ENCODE data around the gene MORC4. TPM values are rescaled to one million over a fixed set of nuclear protein-coding genes. Genes with fewer than 3 reads are reported as not detected.

Gene MORC4
- 1 to 10 TPM; 7.3 to 8.4 TPM for total RNA-seq

- peak within 1 kb of the TSS; percentile 78 for H3K4me3 Mint-ChIP-seq
- H3K27me3 Mint-ChIP-seq: no peaks in the 10 kb centered on the region
- H3K9me3 Mint-ChIP-seq (ENCODE audit: low read depth): no peaks in the 10 kb centered on the region
- H3K27ac Mint-ChIP-seq: no peak within 1 kb of the TSS
- H3K4me1 Mint-ChIP-seq: peaks cover 9% of the 10 kb centered on the region
- peak; percentile 92 for ATAC-seq
- peak; percentile 72 for DNase-seq
- H3K36me3 Mint-ChIP-seq: peaks cover 3% of the 10 kb centered on the region
- CTCF ChIA-PET: interaction anchor here (0.5 to 1.0 kb wide), 2 partner anchors 16 to 325 kb away, joined by 3 to 4 read pairs; no protein-coding TSS in a partner anchor
Observed at GRCh38 chrX:107000013-107000515, at the start of gene MORC4. TSS of gene MORC4 (minus strand) at chrX:107000212. CDS start at chrX:106999969, 243 bp downstream.

- Mint-ChIP-seq H3K27ac (no peak overlapping the region), H3K9me3 (ENCODE audit: low read depth) (no peaks in the 10 kb centered on the region), H3K27me3 (peaks cover 7% of the 10 kb centered on the region), H3K4me3 (no peak overlapping the region), H3K36me3 (no peaks in the 10 kb centered on the region), H3K4me1 (no peaks in the 10 kb centered on the region)
- DNase-seq (no peak), ATAC-seq (no peak)
- CTCF ChIA-PET: no interaction called here
Observed at GRCh38 chrX:107047622-107048021, 47.6 kb upstream of the MORC4 start.

GRCh38 chrX:107029752-107030151, 29.7 kb upstream of the MORC4 start:
- Mint-ChIP-seq H3K27me3 (peaks cover 3% of the 10 kb centered on the region), H3K27ac (no peak overlapping the region), H3K9me3 (ENCODE audit: low read depth) (no peaks in the 10 kb centered on the region), H3K4me1 (no peaks in the 10 kb centered on the region), H3K4me3 (no peak overlapping the region), H3K36me3 (no peaks in the 10 kb centered on the region)
- no peak for DNase-seq
- CTCF ChIA-PET: no interaction called here
- no peak for ATAC-seq

GRCh38 chrX:107025545-107025944, 25.5 kb upstream of the MORC4 start:
- DNase-seq (no peak), ATAC-seq (no peak)
- H3K36me3 Mint-ChIP-seq: no peaks in the 10 kb centered on the region
- H3K4me1 Mint-ChIP-seq: no peaks in the 10 kb centered on the region
- no peaks in the 10 kb centered on the region for H3K9me3 Mint-ChIP-seq (ENCODE audit: low read depth)
- CTCF ChIA-PET: no interaction called here
- peaks cover 3% of the 10 kb centered on the region for H3K27me3 Mint-ChIP-seq
- H3K27ac Mint-ChIP-seq: no peak overlapping the region
- H3K4me3 Mint-ChIP-seq: no peak overlapping the region

- Mint-ChIP-seq H3K27ac (no peak overlapping the region), H3K4me3 (no peak overlapping the region), H3K9me3 (ENCODE audit: low read depth) (no peaks in the 10 kb centered on the region), H3K36me3 (no peaks in the 10 kb centered on the region), H3K4me1 (no peaks in the 10 kb centered on the region), H3K27me3 (no peaks in the 10 kb centered on the region)
- DNase-seq: no peak
- ATAC-seq: no peak
- CTCF ChIA-PET: no interaction called here
Observed at GRCh38 chrX:107014936-107015335, 14.9 kb upstream of the MORC4 start.

- ATAC-seq (no peak), DNase-seq (no peak)
- no peak overlapping the region for H3K27ac Mint-ChIP-seq
- H3K27me3 Mint-ChIP-seq: no peaks in the 10 kb centered on the region
- CTCF ChIA-PET: no interaction called here
- no peaks in the 10 kb centered on the region for H3K9me3 Mint-ChIP-seq (ENCODE audit: low read depth)
- no peaks in the 10 kb centered on the region for H3K36me3 Mint-ChIP-seq
- H3K4me3 Mint-ChIP-seq: no peak overlapping the region
- no peaks in the 10 kb centered on the region for H3K4me1 Mint-ChIP-seq
Observed at GRCh38 chrX:107008034-107008433, 8.0 kb upstream of the MORC4 start.

- Mint-ChIP-seq H3K4me1 (peaks cover 9% of the 10 kb centered on the region), H3K9me3 (ENCODE audit: low read depth) (no peaks in the 10 kb centered on the region), H3K4me3 (peak overlapping the region; percentile 78), H3K36me3 (peaks cover 3% of the 10 kb centered on the region), H3K27ac (no peak overlapping the region), H3K27me3 (no peaks in the 10 kb centered on the region)
- CTCF ChIA-PET: interaction anchor here (0.5 to 1.0 kb wide), 3 partner anchors 17 to 826 kb away, joined by 3 to 4 read pairs (median 3); partner anchors contain the start of gene MID2
- peak; percentile 55 for ATAC-seq
- DNase-seq: peak; percentile 63
Observed at GRCh38 chrX:106999002-106999975, 723 bp downstream of the MORC4 start.

GRCh38 chrX:106997611-106998010, 2.4 kb downstream of the MORC4 start:
- ATAC-seq (no peak), DNase-seq (no peak)
- H3K4me3 Mint-ChIP-seq: no peak overlapping the region

GRCh38 chrX:106995678-106996077, 4.3 kb downstream of the MORC4 start:
- peaks cover 6% of the 10 kb centered on the region for H3K36me3 Mint-ChIP-seq
- CTCF ChIA-PET: interaction anchor here (0.6 kb wide), 1 partner anchor 210 kb away, joined by 3 read pairs; no protein-coding TSS in a partner anchor
- H3K27ac Mint-ChIP-seq: no peak overlapping the region
- no peak overlapping the region for H3K4me3 Mint-ChIP-seq
- DNase-seq (no peak), ATAC-seq (no peak)
- no peaks in the 10 kb centered on the region for H3K27me3 Mint-ChIP-seq
- peaks cover 9% of the 10 kb centered on the region for H3K4me1 Mint-ChIP-seq
- no peaks in the 10 kb centered on the region for H3K9me3 Mint-ChIP-seq (ENCODE audit: low read depth)

More at GRCh38 chrX:106997611-106998010, 2.4 kb downstream of the MORC4 start:
- Mint-ChIP-seq H3K27me3 (no peaks in the 10 kb centered on the region), H3K9me3 (ENCODE audit: low read depth) (no peaks in the 10 kb centered on the region), H3K27ac (no peak overlapping the region), H3K4me1 (peaks cover 9% of the 10 kb centered on the region), H3K36me3 (peaks cover 3% of the 10 kb centered on the region)
- CTCF ChIA-PET: no interaction called here

- Mint-ChIP-seq H3K27ac (no peak overlapping the region), H3K9me3 (ENCODE audit: low read depth) (no peaks in the 10 kb centered on the region), H3K4me3 (no peak overlapping the region), H3K4me1 (peaks cover 2% of the 10 kb centered on the region), H3K36me3 (peaks cover 3% of the 10 kb centered on the region), H3K27me3 (no peaks in the 10 kb centered on the region)
- DNase-seq (no peak), ATAC-seq (no peak)
- CTCF ChIA-PET: no interaction called here
Observed at GRCh38 chrX:106987488-106987887, 12.5 kb downstream of the MORC4 start.

GRCh38 chrX:106980952-106981626, 18.9 kb downstream of the MORC4 start:
- H3K9me3 Mint-ChIP-seq (ENCODE audit: low read depth): no peaks in the 10 kb centered on the region
- peaks cover 1% of the 10 kb centered on the region for H3K36me3 Mint-ChIP-seq
- H3K4me3 Mint-ChIP-seq: no peak overlapping the region
- CTCF ChIA-PET: no interaction called here
- no peak for DNase-seq
- no peaks in the 10 kb centered on the region for H3K27me3 Mint-ChIP-seq
- no peak for ATAC-seq
- no peak overlapping the region for H3K27ac Mint-ChIP-seq
- H3K4me1 Mint-ChIP-seq: no peaks in the 10 kb centered on the region

GRCh38 chrX:106976416-106976815, 23.6 kb downstream of the MORC4 start:
- Mint-ChIP-seq H3K27ac (no peak overlapping the region), H3K27me3 (no peaks in the 10 kb centered on the region)
- ATAC-seq: no peak

GRCh38 chrX:106973433-106974149, 26.4 kb downstream of the MORC4 start:
- no peak for ATAC-seq
- CTCF ChIA-PET: no interaction called here
- Mint-ChIP-seq H3K4me1 (no peaks in the 10 kb centered on the region), H3K27ac (no peak overlapping the region), H3K9me3 (ENCODE audit: low read depth) (no peaks in the 10 kb centered on the region), H3K27me3 (no peaks in the 10 kb centered on the region), H3K36me3 (peaks cover 10% of the 10 kb centered on the region), H3K4me3 (no peak overlapping the region)
- no peak for DNase-seq

More at GRCh38 chrX:106976416-106976815, 23.6 kb downstream of the MORC4 start:
- CTCF ChIA-PET: no interaction called here
- DNase-seq: no peak
- Mint-ChIP-seq H3K36me3 (peaks cover 4% of the 10 kb centered on the region), H3K4me1 (no peaks in the 10 kb centered on the region), H3K4me3 (no peak overlapping the region), H3K9me3 (ENCODE audit: low read depth) (no peaks in the 10 kb centered on the region)

Measured in activated CD8-positive, alpha-beta memory T cell treated with anti-CD3 and anti-CD28 coated beads, Interleukin-2, amount 10 ng/mL, durations not matched to agents 7 days and 5 days (primary cell).